Measurements from ENCODE around the gene CD14.
"Not testable (repeated sequence)": the region's sequence is repeated elsewhere in the genome, so short reads cannot be mapped to it uniquely, and the experiment has no call there.

CD14 gene

GRCh38 chr5:140634103-140634502, 1.1 kb upstream of the CD14 start:
- DNase-seq = no peak

DNA sequence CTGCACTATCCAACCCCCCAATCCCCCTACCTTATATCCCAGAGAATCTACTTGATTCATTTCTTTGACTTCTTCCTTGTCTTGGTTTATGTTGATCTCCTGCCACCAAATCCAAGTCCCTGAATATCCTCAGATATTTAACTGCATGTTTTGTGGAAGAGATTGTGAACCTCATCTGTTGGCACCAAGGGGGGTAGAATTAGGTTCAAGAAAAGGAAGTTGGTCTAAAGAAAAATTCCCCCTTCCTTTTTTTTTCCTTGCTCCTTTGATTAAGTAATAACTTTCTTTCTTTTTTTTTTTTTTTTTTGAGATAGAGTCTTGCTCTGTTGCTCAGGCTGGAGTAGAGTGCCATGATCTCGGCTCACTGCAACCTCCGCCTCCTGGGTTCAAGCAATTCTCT, 526 bp upstream of the CD14 start:
- no peak for DNase-seq

- DNase-seq = peak; percentile 47
Measured at GRCh38 chr5:140632366-140633020, 482 bp downstream of the CD14 start.

DNA sequence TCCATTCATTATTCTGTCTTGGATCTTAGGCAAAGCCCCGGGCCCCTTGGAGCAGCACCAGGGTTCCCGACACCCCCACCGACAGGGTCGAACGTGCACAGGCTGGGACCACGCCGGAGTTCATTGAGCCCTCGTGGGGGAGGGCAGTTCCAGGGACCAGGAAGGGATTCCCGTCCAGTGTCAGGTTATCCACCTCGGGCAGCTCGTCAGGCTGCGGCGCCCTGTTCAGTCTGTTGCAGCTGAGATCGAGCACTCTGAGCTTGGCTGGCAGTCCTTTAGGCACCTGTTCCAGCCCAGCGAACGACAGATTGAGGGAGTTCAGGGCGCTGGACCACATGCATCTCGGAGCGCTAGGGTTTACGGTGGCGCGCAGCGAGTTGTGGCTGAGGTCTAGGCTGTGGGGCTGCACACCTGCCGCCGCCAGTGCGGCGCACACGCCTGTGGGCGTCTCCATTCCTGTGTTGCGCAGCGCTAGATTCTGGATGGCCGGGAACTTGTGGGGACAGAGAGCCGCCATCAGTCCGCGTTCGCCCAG, 1.1 kb downstream of the CD14 start:
- peak; percentile 26 for DNase-seq

DNA sequence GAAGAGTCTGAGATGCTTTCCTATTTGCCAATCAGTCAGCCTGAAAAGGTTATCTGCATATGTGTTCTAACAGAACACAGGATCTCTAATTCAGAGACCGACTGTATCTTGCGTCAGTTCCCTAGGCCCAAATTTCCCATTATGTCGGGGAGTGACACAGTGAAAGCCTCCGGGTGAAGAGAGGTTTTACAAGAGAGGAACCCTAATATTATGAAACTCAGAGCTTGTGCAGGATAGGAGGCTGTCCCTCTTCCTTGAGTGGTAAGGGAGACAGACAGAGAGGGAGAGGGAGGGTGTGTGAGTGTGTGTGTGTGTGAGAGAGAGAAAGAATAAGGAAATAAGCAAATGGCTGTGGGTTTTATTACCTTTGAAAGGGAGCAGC, 1.9 kb downstream of the CD14 start:
- DNase-seq = no peak

- no peak for DNase-seq
Measured at GRCh38 chr5:140630292-140631035, 2.5 kb downstream of the CD14 start.

DNA sequence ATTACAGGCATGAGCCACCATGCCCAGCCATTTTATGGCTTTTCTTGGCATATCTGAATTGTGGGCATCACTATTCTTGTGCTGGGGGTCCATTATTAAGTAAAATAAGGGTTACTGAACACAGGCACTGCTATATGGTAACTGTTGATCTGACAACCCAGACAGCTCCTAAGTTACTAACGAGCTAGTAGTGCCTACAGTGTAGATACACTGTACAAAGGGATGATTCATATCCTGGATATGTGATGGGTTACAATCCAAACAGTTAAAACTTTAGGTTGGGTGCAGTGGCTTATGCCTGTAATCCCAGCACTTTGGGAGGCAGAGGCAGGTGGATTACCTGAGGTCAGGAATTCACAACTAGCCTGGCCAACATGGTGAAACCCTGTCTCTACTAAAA, 4.3 kb downstream of the CD14 start:
- DNase-seq = no peak

DNA sequence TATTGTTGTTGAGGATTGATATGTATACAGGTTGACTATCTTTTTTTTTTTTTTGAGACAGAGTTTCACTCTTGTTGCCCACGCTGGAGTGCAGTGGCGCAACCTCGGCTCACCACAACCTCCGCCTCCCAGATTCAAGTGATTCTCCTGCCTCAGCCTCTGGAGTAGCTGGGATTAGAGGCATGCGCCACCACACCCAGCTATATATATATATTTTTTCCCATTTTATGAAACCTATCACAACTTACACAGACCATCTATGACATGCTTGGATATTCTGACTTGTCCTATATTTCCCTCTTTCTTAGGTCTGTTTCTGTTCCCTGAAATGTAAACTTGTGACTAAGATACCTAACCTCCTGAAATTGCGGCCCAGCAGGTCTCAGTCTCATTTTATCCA, 5.0 kb downstream of the CD14 start:
- DNase-seq = no peak

DNA sequence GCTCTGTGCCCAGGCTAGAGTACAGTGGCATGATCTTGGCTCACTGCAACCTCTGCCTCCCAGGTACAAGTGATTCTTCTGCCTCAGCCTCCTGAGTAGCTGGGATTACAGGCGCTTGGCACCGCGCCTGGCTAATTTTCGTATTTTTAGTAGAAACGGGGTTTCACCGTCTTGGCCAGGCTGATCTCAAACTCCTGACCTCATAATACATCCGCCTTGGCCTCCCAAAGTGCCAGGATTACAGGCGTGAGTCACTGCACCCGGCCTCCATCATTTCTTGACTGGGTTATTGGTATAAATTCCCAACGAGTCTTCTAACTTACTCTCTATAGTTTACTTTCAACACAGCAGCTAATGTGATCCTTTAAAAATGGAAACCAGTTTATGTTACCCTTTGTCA, 8.1 kb downstream of the CD14 start:
- DNase-seq = not testable (repeated sequence)

GRCh38 chr5:140623061-140623460, 9.9 kb downstream of the CD14 start:
- DNase-seq = not testable (repeated sequence)

DNA sequence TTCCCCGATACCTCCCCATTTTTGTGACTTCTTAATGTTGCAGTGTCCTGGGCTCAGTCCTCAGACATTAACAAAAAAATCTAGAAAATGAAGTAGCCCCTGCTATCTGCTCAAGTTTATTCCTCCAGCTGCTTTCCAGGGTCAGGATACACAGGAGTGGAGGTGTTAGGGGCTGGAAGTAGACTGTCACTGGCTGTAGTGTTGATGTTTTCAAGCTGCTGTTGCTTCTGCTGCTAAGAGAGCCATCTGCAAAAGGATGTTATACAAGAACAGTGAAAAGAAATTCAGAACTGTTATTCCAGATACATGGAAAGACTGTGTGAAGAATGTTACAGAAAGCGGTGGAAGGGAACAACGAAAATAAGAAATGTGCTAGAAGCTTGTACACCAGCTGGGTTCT, 10.7 kb downstream of the CD14 start:
- DNase-seq = no peak

DNA sequence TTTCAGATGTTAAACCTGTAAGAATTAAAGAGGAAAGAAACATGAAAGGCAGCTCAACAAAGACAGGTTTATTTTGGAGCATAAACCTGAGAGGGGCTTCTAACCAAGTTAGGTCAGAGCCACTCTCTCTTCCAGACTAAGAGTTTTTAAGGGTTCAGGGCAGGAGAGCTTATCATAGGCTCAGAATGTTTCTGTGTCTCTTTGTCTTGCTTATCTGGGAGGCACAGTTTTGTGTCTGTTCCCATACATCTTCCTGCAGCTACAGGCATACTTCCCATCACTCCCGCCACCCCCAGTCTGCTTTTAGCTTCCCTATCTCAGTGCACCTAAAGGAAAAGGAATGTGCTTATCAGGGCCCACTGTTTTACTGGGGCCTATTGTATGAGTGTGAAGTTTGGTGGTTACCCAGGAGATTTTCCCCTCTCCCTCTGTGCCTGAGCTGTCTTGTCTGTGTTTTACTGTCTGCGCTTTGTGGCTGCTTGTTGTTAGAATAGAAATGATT, 21.9 kb downstream of the CD14 start:
- DNase-seq = no peak

DNA sequence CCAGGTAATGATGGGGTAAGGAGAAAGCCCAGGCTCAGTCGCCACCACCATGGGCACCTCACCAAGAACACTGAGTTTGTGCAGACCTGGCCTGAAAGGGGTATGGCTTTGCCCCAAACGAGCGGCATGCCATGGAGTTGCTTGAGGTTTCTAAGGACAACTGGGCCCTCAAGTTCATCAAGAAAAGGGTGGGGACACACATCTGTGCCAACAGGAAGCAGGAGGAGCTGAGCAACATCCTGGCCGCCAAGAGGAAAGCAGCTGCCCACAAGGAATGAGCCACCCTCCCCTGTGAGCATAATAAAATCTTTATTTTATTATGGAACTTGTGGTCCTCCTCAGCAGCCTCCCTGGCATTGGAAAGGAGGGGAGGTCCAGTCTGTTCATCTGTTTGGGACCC, 23.8 kb downstream of the CD14 start:
- DNase-seq = no peak

DNA sequence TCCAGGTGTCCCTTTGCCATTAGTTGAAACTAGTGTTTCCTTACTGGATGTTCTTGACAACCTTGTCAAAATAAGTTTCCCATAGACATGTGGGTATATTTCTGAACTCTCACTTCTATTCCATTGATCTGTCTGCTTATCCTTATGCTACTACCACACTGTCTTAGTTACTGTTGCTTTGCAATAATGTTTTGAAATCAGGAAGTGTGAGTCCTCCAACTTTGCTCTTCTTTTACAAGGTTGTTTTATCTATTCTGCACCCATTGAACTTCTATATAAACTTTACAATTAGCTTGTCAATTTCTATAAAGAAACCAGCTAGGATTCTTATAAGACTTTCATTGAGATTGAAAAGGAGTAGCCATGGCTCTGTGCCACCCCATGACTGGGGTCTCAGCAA, 24.3 kb downstream of the CD14 start:
- DNase-seq = no peak

DNA sequence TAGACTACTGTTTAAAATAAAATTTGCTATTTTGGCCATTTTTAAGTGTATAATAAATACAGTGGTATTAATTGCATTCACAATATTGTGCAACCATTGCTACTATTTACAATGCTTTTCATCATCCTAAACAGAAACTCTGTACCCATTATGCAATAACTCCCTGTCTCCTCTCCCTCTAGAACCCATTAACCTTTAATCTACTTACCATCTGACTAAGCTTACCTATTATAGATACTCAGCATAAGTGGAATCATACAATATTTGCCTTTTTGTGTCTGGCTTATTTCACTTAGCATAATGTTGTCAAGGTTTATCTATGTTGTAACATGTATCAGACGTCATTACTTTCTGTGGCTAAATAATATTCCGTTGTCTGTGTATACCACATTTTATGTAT, 25.9 kb downstream of the CD14 start:
- DNase-seq = no peak

- DNase-seq = no peak
Measured at GRCh38 chr5:140605879-140606278, 27.1 kb downstream of the CD14 start.

DNA sequence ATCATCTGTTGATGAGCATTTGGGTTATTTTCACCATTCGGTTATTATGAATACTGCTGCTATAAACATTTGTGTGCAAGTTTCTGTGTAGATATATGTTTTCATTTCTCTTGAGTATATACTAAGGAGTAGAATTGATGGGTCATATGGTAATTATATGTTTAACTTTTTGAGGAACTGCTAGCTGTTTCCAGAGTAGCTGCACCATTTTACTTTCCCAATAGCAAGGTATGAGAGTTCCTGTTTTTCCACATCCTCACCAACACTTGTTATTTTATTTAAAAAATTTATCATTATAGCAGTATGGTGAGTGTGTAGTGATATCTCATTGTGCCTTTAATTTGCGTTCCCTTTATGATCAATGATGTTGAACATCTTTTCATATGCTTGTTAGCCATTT, 29.2 kb downstream of the CD14 start:
- DNase-seq = no peak

DNA sequence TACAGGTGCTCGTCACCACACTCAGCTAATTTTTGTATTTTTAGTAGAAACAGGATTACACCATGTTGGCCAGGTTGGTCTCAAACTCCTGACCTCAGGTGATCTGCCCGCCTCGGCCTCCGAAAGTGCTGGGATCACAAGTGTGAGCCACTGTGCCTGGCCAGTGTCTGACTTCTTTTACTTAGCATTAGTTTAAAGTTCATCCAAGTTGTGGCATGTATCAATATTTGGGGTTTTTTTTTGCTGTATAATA, 29.6 kb downstream of the CD14 start:
- DNase-seq = not testable (repeated sequence)

DNA sequence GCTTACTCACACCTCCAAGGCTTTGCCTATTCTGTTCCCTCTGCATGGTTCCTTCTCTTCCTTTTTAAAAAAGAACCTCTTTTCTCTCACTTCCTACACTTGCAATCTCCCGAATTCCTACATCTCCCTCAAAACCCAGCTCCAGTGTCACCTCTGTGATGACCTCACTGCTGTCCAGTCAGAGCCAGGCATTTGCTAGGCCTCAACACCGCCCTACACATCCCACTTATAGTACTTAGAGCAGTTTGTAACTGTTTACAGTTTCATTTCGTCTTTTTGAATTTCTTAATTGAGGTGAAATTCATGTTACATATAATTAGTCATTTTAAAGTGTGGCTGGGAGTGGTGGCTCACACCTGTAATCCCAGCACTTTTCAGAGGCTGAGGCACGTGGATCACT, 30.8 kb downstream of the CD14 start:
- DNase-seq = no peak

- DNase-seq = no peak
Measured at GRCh38 chr5:140600096-140600495, 32.9 kb downstream of the CD14 start.

DNA sequence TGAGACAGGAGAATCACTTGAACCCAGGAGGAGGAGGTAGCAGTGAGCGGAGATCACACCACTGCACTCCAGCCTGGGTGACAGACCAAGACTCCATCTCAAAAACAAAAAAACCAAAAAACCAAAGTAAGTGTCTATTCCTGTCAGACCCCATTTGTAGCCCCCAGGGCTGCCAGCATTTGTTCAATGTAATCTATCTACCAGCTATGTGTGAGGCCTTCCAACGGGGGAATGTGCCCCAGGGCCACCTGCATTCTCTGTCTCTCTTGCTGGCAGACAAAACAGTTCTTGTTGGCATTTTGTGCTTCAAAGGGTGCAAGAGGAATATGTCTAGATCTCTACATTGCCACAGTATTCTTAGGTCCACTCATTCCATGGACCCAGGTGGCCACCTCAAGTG, 34.1 kb downstream of the CD14 start:
- no peak for DNase-seq

DNA sequence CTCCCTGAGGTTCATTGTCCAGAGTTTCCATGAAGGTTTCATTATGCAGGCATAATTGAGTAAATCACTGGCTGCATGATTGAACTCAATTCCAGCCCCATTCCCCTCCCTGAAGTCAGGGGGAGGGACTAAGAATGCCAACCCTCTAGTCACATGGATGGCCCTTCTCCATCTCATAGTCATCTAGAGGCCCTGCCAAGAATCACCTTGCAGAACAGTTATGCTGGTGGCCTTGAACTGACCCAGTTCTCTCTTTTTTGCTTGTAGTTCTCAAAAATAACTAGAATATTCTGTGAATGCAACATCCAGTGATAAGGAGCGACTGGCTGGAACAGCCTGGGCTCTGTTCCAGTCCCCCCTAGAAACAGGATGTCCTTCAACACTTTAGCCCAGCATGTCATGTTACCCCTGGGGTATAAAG, 36.6 kb downstream of the CD14 start:
- DNase-seq = no peak

- DNase-seq = no peak
Measured at GRCh38 chr5:140595538-140596300, 37.3 kb downstream of the CD14 start.

DNA sequence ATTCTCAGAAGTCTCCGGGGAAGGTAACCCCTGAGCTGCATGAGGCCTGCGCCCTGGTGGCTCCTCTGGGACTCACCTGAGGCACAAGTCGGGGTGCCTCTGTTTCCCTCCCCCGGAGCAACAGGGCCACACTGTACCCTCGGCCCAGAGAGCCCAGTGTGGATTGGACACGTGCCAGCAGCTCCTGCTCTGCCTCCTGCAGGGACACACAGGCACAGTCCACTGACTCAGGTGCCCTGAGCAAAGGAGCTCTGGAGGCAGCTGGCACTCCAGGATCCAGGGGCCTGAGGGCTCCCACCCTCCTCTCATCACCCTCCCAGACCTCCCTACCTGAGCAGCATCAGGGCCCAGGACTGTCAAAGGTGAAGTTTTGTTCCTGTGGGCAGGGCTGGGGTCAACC, 38.8 kb downstream of the CD14 start:
- no peak for DNase-seq

Data from stimulated activated CD4-positive, alpha-beta T cell treated with anti-CD3 and anti-CD28 coated beads, Interleukin-1b, Interleukin-23, amount 100 ng/mL, for 48 hours (primary cell).